ENCODE data around the gene NEGR1.
A peak's percentile ranks its signal among the peaks of the same experiment; 100 is the strongest.
"Not testable (repeated sequence)": the region's sequence is repeated elsewhere in the genome, so short reads cannot be mapped to it uniquely, and the experiment has no call there.

NEGR1 gene

GRCh38 chr1:72282271-72283021 lies at the start of gene NEGR1:
TSS of gene NEGR1 (minus strand) at chr1:72282539.
- DNase-seq = peak; percentile 82

- DNase-seq = no peak
Measured at GRCh38 chr1:72326494-72326893, 44.2 kb upstream of the NEGR1 start.

- no peak for DNase-seq
Measured at GRCh38 chr1:72324451-72324850, 42.1 kb upstream of the NEGR1 start.

- no peak for DNase-seq
Measured at GRCh38 chr1:72322910-72323309, 40.6 kb upstream of the NEGR1 start.

GRCh38 chr1:72296501-72296900 lies 14.2 kb upstream of the NEGR1 start:
- no peak for DNase-seq

- no peak for DNase-seq
Measured at GRCh38 chr1:72288886-72289285, 6.5 kb upstream of the NEGR1 start.

- no peak for DNase-seq
Measured at GRCh38 chr1:72286401-72286800, 4.1 kb upstream of the NEGR1 start.

GRCh38 chr1:72285074-72285425 lies 2.7 kb upstream of the NEGR1 start:
- no peak for DNase-seq

- peak; percentile 73 for DNase-seq
Measured at GRCh38 chr1:72284348-72285073, 2.2 kb upstream of the NEGR1 start.

GRCh38 chr1:72284084-72284347 lies 1.7 kb upstream of the NEGR1 start:
- DNase-seq = peak; percentile 69

GRCh38 chr1:72283307-72284083 lies 1.2 kb upstream of the NEGR1 start:
- DNase-seq = peak; percentile 75

- DNase-seq = no peak
Measured at GRCh38 chr1:72283022-72283306, 625 bp upstream of the NEGR1 start.

GRCh38 chr1:72281637-72282270 lies 585 bp downstream of the NEGR1 start:
- DNase-seq = peak; percentile 35

- DNase-seq = no peak
Measured at GRCh38 chr1:72281144-72281543, 1.2 kb downstream of the NEGR1 start.

GRCh38 chr1:72280711-72281110 lies 1.6 kb downstream of the NEGR1 start:
- peak; percentile 34 for DNase-seq

- no peak for DNase-seq
Measured at GRCh38 chr1:72280131-72280530, 2.2 kb downstream of the NEGR1 start.

GRCh38 chr1:72278461-72278860 lies 3.9 kb downstream of the NEGR1 start:
- DNase-seq = no peak

- no peak for DNase-seq
Measured at GRCh38 chr1:72271555-72272085, 10.7 kb downstream of the NEGR1 start.

- no peak for DNase-seq
Measured at GRCh38 chr1:72262735-72263134, 19.6 kb downstream of the NEGR1 start.

- DNase-seq = no peak
Measured at GRCh38 chr1:72253132-72253531, 29.2 kb downstream of the NEGR1 start.

GRCh38 chr1:72241397-72241796 lies 40.9 kb downstream of the NEGR1 start:
- no peak for DNase-seq

GRCh38 chr1:72235931-72236330 lies 46.4 kb downstream of the NEGR1 start:
- not testable (repeated sequence) for DNase-seq

GRCh38 chr1:72235062-72235461 lies 47.3 kb downstream of the NEGR1 start:
- no peak for DNase-seq

GRCh38 chr1:72230746-72231145 lies 51.6 kb downstream of the NEGR1 start:
- no peak for DNase-seq

Measured in DMS79 (cell line).